Bronchial epithelial cell (primary cell): Measurements from ENCODE around the gene UROD. TPM values are rescaled to one million over a fixed set of nuclear protein-coding genes. Genes with fewer than 3 reads are reported as not detected.
"Not testable (repeated sequence)": the region's sequence is repeated elsewhere in the genome, so short reads cannot be mapped to it uniquely, and the experiment has no call there.

Experiments
- DNase-seq: peaks from one replicate; pipeline ENCODE4 v3.0.0-alpha.2; 2010; ENCODE audit warnings: low read depth
- FAIRE-seq: peaks from 2 replicates; lab custom pipeline; 2011; peaks lifted over from hg19 to GRCh38; lab: Jason Lieb, UNC
- H3K27me3 ChIP-seq: 2 replicates; pipeline ENCODE4 v1.5.1; 2011; ENCODE audit warnings: low read length; ENCODE audit not compliant: control insufficient read depth, insufficient read depth
- H3K36me3 ChIP-seq: 2 replicates; pipeline ENCODE4 v1.5.1; 2011; ENCODE audit warnings: low read length; ENCODE audit not compliant: control insufficient read depth, insufficient read depth
- H3K4me3 ChIP-seq: 2 replicates; pipeline ENCODE4 v1.5.1; 2011; ENCODE audit warnings: mild to moderate bottlenecking, low read depth, low read length, control low read depth
- CTCF ChIP-seq: IDR thresholded peaks from 2 replicates; pipeline ENCODE4 v1.5.1; 2011; ENCODE audit warnings: mild to moderate bottlenecking, moderate library complexity, low read length, control low read depth, inconsistent platforms; ENCODE audit not compliant: insufficient read depth, severe bottlenecking
- total RNA-seq: library from RNA; depleted of rRNA; stranded (reverse); fragments of >200 nt; gene quantifications from 2 replicates; pipeline ENCODE4 v1.2.1, GENCODE V29; 2014

UROD gene
- total RNA-seq, 1 donor from 2014 or later: 122 TPM

DNA sequence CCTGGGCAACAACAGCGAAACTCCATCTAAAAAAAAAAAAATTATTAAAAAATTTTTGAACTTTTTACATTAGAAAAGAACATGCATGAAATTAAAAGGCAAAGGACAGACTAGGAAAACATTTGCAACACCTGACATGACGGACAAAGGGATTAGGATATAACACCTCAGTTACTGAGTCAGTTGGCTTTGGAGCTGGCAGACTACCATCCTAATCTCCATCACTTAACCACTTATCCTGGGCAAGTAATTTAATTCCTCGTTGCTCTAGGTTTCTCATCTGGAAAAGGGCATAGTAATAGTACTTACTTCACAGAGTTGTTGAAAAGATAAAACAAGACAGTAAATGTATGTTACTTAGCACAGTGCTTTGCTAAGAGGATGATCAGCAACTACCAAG lies 12.8 kb upstream of the UROD start:
- H3K36me3 ChIP-seq: peaks cover 11% of the 10 kb centered on the region
- TF ChIP-seq CTCF: no peak
- DNase-seq: no peak
- no peak overlapping the region for H3K4me3 ChIP-seq
- H3K27me3 ChIP-seq: no peaks in the 10 kb centered on the region
- FAIRE-seq: no peak

DNA sequence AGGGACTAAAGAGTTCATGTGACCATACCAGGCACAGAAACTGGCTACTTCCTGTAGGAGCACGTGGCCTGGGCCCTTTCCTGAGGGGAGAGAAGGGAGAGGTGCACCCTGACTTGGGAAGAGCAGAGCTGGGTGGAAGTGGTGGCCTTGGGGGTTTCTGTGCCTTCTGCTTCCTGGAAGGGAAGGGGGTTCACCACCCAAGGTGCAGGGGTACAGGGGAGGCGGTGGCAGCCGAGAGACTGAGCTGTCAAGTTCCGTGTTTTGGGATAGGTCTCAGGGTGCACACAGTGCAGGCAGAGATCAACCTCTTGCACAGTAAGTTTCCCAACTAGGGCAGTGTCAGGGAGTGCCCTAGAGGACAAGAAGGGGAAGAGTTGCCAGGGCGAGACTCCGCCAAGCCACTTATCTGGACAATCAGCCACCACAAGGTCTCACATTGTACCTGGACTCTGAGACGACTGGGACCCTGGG lies 11.0 kb upstream of the UROD start:
- Histone ChIP-seq H3K4me3 (no peak overlapping the region), H3K36me3 (peaks cover 22% of the 10 kb centered on the region), H3K27me3 (no peaks in the 10 kb centered on the region)
- DNase-seq: no peak
- no peak for TF ChIP-seq CTCF
- no peak for FAIRE-seq

DNA sequence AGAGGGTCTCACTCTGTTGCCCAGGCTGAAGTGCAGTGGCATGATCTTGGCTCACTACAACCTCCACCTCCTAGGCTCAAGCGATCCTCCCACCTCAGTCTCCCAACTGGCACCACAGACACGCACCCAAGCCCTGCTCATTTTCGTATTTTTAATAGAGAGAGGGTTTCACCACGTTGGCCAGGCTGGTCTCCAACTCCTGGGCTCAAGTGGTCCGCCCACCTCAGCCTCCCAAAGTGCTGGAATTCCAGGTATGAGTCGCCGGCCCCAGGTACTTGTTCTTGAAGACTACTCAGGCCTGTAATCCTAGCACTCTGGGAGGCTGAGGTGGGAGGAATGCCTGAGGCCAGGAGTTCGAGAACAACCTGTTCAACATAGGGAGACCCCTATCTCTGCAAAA lies 10.5 kb upstream of the UROD start:
- not testable (repeated sequence) for H3K4me3 ChIP-seq, FAIRE-seq, H3K27me3 ChIP-seq, DNase-seq
- H3K36me3 ChIP-seq: peaks cover 24% of the 10 kb centered on the region

DNA sequence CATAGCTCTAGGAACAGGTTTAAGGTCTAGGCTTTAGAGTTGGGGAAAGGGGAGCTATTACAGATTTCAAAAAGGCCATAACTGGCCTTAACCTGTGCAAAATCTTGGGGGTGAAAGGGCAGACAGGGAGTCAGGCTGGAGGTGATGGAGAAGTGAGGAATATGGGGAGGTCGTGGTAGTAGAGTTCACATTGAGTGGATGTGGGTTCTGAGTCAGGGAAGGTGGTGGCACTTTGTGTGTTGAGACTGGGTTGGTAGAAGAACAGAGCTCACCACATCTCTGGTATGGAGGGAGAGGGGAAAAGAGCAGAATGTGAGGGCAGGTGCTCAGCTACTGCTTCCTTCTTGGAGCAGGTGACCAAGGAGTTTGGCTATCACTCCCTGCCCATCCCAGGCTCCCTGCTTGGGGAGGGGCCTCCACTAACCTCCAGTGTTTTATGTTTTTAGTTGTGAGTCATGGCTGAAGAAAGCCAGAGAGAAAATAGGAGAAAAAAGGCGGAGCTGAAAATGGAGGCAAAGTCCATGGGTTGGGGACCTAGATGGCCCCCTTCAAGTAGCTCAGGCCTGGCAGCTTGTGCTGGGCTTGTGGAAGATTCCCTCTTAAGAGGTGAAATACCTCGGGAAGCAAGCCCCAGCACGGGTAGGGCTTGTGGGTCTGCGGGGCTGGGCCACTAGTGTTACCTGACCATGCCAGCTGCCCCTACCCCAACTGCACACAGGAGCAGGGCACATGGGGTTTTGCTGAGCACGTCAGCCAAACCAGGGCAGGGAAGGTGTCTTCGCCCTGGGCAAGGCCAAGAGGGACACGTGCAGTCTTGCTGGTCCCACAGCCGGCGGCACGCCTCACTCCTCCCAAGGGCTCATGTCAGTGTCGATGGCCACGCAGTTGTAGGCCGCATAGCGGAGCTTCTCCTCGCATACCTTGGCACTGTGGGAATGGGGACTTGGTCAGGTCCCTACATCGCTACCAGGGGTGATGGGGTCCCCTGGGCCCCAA lies 9.1 kb upstream of the UROD start:
- no peak overlapping the region for H3K4me3 ChIP-seq
- no peaks in the 10 kb centered on the region for H3K27me3 ChIP-seq
- FAIRE-seq (peak; percentile 52), DNase-seq (no peak)
- TF ChIP-seq CTCF: no peak
- H3K36me3 ChIP-seq: peaks cover 37% of the 10 kb centered on the region

GRCh38 chr1:45003741-45004140 lies 8.3 kb upstream of the UROD start:
- Histone ChIP-seq H3K4me3 (no peak overlapping the region), H3K27me3 (no peaks in the 10 kb centered on the region), H3K36me3 (peaks cover 44% of the 10 kb centered on the region)
- FAIRE-seq (no peak), DNase-seq (no peak)
- TF ChIP-seq CTCF: no peak

DNA sequence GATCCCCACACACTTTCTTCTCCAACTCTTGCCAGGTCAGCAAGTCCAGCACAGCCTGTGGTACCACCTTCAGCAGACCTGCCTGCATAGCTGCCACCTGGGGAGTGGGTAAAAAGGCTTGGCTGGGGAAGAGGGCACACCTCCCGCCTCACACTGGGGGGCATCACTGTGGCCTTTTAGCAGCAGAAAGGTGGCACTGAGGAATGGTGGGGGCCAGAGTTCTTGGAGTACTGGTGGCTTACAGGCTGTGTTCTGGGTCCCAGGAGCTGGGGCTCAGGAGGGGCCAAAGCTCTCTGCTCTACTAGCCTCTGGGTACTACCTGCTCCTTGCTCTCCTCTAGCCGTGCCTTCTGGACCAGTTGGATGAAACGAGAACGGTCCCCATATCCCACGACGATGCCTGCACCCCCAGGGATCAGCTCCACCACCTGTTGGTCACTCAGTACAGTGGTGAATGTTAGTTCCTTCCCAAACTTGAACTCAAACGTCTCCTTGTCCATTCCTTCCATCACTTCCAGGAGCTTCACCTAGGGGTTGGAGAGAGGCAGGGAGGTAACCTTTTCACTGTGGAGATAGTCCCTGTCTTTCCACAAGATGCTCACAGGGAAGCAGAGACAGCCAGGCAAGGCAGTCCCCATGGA lies 7.7 kb upstream of the UROD start:
- no peak for TF ChIP-seq CTCF
- DNase-seq (no peak), FAIRE-seq (no peak)
- H3K36me3 ChIP-seq: peaks cover 51% of the 10 kb centered on the region
- H3K4me3 ChIP-seq: no peak overlapping the region
- H3K27me3 ChIP-seq: no peaks in the 10 kb centered on the region
